GM18507 (cell line): ENCODE measurements around the gene RGS13.

Source experiments
- DNase-seq: peaks from one replicate; pipeline ENCODE4 v3.0.0; 2011; ENCODE audit warnings: low read depth; ENCODE audit not compliant: insufficient read length; ENCODE audit errors: extremely low spot score
- FAIRE-seq: peaks from 2 replicates; lab custom pipeline; 2011; peaks lifted over from hg19 to GRCh38; lab: Jason Lieb, UNC

The RGS13 gene

DNA sequence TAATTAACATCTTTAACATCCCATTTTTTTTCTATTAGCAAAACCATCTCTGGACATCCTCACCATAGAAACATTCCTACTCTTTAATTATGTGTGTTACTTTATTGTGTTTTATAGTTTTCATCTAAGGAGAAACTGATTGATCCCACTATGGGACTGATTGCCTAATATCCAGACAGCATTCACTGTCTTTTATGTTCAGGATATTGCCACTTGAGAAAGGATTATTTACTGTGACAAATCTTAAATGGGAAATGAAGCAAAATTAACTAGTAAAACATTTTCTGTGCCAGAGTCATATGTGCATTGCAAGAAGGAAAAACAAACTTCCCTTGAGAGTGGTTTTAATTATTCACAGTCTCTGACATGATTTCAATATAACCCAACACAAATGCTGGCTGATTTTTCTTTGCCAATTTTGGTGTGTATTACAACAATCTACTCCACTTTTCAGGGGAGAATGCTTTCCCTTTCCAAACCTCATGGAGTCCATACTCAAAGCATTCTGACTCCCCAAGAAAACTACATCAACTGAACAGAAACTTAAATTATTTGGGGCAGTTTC is 15.8 kb upstream of the RGS13 start:
- no peak for DNase-seq
- peak; percentile 26 for FAIRE-seq

DNA sequence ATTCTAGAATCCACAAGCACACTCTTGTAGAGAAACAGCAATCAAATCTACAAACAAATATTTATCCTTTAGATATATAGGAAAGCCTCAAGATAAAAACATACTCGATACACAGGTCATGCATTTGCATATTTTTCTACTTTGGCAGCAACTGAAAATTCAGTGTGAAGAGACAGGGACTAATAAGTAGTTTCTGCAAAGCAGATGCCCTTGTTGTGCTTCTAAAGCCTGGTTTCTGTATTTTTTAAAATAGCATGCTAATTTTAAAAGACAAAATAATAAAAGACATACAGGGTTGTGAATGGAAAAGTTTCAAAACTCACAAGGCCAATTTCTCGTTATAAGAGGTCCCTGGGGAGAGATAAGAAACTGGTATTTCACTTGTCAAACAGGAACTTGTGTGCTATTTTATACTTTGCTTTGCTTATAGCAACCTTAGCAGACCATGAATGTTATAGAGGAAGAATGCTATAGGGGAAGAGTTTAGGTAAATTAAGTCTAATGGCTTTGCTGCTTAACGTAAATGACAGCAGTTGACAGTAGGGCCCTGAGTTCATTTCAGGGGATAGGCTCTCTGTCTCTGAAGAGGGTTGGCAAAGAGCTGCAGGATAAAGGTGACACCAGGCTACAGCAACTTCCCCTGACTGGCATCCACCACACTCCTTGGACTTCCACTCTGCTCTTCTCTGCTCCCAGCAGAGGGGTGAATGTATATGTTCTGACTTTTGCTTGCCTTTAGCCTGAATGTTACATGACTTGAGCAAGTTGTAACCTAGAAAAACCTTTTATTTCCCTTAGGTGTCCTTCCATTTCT is 9.4 kb upstream of the RGS13 start:
- FAIRE-seq: peak; percentile 86
- DNase-seq: no peak

GRCh38 chr1:192627901-192628300 is 8.0 kb upstream of the RGS13 start:
- FAIRE-seq: peak; percentile 65

GRCh38 chr1:192628396-192629057 is 7.4 kb upstream of the RGS13 start:
- DNase-seq: no peak

More at GRCh38 chr1:192627901-192628300, 8.0 kb upstream of the RGS13 start:
- no peak for DNase-seq

DNA sequence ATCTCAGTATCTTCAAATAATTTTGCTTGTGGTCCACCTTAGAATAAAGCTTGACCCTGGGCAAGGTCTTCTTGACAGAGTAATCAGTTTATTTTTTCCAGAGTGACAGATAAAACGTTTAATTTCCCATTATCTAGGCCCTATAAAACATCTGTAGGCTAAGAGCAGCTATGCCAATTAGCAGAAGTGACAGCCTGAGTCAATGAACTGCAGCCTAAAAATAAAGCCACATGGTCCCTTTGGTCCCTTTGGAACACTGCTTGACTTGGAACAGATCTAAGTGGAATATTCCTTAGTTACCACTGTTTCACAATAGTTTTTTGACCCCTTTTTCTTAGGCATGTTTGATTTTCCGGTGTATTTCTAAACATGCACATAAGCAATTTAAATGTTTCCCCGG is 6.3 kb upstream of the RGS13 start:
- DNase-seq (no peak), FAIRE-seq (no peak)

More at GRCh38 chr1:192628396-192629057, 7.4 kb upstream of the RGS13 start:
- FAIRE-seq: peak; percentile 39

- FAIRE-seq (no peak), DNase-seq (no peak)
Observed at GRCh38 chr1:192630521-192631287, 5.2 kb upstream of the RGS13 start.

DNA sequence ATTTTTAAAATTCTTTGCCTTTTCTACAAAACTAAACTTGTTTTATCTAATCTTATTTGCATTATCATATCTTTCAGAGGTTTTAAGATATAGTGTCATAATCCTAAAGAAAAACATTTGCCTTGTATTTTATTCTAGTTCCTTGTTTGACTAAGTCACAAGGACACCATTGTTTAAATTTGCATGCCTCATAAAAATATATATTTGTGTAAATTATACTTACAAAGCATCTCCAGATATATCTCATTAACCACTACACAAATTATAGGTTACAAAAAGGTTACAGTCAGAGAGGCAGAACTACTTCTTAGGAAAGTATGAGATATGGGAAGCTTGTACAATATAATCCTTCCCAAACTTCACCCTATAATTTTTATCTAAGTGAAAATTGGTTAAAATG is 4.2 kb upstream of the RGS13 start:
- DNase-seq (no peak), FAIRE-seq (no peak)

- DNase-seq (no peak), FAIRE-seq (no peak)
Observed at GRCh38 chr1:192632188-192632587, 3.8 kb upstream of the RGS13 start.

- DNase-seq (no peak), FAIRE-seq (no peak)
Observed at GRCh38 chr1:192632641-192633532, 3.1 kb upstream of the RGS13 start.

GRCh38 chr1:192633533-192634253 is 2.3 kb upstream of the RGS13 start:
- DNase-seq (no peak), FAIRE-seq (no peak)

DNA sequence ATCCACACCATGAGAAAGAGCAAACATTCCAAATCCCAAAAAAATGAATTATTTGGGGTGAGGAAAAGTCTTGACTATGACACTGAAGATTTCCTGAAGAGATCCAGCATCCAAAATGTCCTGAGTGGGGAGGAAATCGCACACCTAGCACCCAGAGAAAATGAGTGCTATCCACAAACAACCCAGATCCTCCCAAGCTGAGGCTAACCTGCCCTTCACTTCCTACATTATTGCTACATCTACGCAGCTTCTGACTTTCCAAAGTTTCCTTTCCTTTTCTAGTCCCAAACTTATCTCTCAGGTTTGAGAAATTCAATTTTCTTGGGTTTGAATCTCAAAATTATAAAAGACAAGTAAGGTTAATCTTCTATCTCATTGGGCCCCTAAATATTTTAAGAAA is 906 bp upstream of the RGS13 start:
- DNase-seq (no peak), FAIRE-seq (no peak)

DNA sequence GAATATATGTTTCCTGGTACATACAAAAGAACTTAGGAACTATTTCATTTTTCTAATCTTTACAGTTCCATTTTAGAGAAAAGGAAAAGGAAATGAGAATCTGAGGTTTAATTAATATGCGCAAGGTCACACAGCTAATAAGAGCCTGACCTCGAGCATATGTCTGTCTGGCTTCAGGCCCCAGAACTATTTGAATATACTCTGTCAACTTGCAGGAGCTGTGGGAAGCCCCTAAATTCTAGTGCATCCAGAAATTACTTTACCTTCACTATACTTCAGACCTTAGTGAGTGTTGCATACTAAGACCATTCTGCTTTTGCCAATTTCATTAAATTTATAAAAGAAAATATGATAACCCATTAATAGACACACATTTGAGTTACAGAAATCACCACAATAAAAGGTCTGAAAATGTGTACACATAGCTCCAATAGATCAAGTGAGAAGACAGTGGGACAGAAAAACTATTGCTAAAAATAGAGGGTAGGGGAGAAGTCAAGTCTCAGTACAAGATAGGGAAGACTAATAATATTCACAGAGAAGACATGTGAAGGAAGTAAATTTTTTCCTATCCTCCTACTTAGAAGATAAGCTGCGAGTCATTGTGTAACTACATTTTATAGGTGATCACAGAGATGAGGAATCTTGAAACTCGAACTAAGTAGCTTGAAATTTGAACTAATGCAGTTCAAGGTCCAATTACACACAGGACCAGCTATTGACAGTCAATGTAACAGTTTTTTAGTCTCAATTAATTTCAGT is 3.8 kb downstream of the RGS13 start:
- FAIRE-seq (peak; percentile 79), DNase-seq (no peak)

DNA sequence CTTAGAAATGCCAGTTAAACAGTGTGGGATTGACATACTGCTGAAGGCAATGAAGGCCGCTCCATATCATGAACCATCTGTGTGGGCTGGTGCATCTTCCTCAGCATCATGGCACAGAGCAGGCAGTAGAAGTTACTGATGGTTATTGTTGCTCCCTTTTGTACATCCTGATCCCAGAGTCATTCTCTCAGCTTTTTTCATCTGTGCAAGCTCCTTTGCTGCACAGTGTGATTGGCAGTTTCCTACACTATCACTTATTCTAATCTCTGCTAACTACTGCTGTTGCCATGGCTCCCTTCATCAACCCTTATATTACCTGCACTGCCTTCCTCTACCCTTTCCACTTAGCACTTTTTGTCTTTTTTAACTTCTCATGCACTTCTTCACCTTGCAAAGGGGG is 16.2 kb downstream of the RGS13 start:
- FAIRE-seq (no peak), DNase-seq (no peak)

- DNase-seq: no peak
- FAIRE-seq: no peak
Observed at GRCh38 chr1:192654120-192654519, 18.2 kb downstream of the RGS13 start.

DNA sequence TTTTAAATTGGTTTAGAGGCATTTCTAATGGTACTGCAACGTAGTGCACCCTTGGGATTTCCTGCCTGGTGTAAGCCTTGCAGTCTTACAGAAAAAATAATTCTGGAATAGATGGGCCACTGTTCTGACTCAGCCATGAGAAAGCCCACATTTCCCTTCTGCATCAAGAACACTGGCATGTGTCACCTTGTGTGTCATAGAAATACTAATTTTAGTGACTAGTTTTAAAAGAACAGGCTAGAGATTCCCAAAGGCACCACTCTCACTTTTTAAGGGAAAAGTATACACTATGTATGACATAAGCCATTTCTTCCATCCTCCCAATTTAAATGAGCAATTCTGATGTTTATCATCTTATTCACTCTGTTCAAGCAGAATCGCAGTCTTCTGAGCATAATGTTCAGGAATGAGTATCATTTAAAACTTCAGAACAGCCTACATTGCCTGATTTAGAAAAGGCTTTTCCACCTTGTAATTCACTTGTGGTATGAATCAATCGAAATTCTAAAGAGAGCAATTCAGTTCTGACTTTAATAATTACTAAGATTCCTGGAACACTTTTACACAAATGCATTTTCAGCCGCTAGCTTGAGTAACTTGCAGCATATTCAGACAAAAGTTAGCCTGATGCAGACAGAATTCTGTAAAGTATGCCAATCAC is 18.8 kb downstream of the RGS13 start:
- FAIRE-seq (no peak), DNase-seq (no peak)

DNA sequence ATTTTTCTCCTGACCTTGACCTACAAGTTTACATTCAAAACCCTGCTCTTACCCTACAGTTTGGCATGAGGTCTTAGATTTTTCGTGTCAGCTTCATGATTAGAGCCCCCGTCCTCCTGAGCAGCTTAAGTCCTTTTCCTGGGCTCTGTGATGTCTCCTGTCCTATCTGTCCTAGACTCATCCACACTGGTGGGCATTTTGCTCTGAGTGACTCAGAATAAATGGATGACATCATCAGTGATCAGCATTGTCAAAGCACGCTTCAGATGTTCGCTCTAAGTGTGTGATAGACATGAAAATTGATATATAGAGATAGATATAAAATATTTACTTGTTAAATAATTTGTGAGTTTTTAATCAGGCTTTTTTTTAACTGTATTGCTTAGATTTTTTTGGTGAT is 21.8 kb downstream of the RGS13 start:
- DNase-seq (no peak), FAIRE-seq (no peak)

- DNase-seq: no peak
- FAIRE-seq: no peak
Observed at GRCh38 chr1:192658255-192658654, 22.3 kb downstream of the RGS13 start.
